NCI-H2107 treated with DMSO at 0.1 percent for 48 hours (cell line): ENCODE data around the gene DDX46.
"Not testable (repeated sequence)": the region's sequence is repeated elsewhere in the genome, so short reads cannot be mapped to it uniquely, and the experiment has no call there.

Experiments
- DNase-seq: peaks from one replicate; lab custom pipeline; 2025; ENCODE audit not compliant: unreplicated experiment; lab: John Stamatoyannopoulos, UW

DDX46 gene

GRCh38 chr5:134784946-134785620 is 26.5 kb downstream of the DDX46 start:
- no peak for DNase-seq

GRCh38 chr5:134787692-134788091 is 29.1 kb downstream of the DDX46 start:
- no peak for DNase-seq

GRCh38 chr5:134791580-134791979 is 33.0 kb downstream of the DDX46 start:
- DNase-seq, result no peak

DNA sequence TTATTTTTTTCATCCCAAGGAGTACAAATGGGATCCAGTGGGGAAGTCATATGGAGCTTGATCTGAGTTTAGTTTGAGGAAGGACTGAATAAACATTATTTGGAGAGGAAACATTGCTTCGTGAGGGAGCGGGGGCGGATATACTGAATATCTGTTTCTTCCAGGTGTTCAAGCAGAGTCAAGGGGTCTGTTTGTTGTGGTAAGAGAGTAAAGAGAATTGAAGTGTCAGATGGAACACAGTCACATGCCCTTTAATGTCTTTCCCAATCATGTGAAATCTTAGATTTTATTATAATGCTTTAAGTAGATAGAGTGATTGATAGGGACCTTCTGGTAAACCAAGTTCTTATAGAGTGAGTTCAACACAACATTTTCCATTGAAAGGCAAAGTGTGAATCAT is 33.7 kb downstream of the DDX46 start:
- DNase-seq, result no peak

GRCh38 chr5:134793111-134793510 is 34.5 kb downstream of the DDX46 start:
- no peak for DNase-seq

DNA sequence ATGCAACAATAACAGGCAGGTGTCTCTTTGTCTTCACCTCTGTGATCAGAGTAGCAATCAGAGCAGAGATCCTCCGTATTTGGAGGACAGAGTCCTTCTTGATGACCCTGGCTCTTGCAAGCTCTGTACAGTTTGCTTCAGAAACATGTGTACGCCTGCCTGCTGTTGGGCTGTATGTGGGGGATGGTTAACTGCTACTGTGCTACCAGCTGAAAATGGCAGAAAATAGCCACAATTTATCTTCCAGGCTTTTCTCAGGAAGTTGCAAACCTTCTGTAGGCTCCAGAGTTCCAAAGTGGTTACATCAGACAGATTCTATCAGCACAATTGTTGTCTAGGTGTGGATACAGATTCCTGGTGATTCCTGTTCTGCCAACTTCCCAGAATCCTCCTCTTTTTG is 35.5 kb downstream of the DDX46 start:
- DNase-seq, result peak; percentile 17

DNA sequence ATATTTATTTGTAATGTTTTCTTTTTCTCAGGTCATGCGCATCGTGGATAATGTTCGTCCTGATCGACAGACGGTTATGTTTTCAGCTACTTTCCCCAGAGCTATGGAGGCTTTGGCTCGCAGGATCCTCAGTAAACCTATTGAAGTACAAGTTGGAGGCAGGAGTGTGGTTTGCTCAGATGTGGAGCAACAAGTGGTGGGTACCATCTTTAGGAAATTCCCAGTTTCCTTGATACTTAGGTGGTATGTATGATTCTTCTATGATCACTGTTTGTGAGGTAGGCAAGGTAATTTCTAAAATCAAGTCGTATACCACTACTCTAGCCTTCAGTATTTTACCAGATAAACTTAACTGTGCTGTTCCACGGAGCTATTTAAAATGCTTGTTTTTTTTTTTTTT is 36.2 kb downstream of the DDX46 start:
- DNase-seq, result no peak

GRCh38 chr5:134798468-134798867 is 39.9 kb downstream of the DDX46 start:
- no peak for DNase-seq

- no peak for DNase-seq
Observed at GRCh38 chr5:134803821-134804220, 45.2 kb downstream of the DDX46 start.

GRCh38 chr5:134813407-134813806 is 54.8 kb downstream of the DDX46 start:
- no peak for DNase-seq

DNA sequence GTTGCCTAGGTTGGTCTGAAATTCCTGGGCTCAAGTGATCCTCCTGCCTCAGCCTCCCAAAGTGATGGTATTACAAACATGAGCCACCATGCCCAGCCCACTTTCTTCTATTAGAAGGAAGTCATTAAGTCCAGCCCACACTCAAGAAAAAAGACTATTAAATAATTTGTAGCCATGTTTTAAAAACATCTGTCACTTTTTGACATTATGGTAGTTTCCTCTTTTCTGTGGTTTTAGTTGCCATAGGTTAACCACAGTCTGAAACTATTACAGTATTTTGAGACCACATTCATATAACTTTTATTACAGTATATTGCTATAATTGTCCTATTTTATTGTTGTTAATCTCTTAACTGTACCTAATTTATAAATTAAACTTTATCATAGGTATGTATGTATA is 55.2 kb downstream of the DDX46 start:
- no peak for DNase-seq

DNA sequence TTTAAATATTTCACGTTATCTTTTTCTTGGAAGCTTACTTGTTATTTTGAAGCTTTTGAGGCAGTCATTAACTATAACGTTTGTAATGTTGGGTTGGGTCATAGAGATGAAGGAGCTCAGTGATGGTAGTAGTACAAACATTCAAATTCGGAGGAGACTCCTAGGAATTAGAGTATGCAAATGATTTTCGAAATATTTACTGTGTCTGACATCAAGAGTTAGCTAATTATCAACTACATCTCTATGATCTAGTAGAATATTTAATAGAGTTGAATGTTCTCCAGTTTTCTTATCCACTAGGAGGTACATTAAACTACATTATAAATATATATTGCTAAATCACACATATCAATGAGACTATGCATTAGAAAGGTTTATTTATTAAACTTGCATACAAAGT is 58.4 kb downstream of the DDX46 start:
- DNase-seq, result no peak

DNA sequence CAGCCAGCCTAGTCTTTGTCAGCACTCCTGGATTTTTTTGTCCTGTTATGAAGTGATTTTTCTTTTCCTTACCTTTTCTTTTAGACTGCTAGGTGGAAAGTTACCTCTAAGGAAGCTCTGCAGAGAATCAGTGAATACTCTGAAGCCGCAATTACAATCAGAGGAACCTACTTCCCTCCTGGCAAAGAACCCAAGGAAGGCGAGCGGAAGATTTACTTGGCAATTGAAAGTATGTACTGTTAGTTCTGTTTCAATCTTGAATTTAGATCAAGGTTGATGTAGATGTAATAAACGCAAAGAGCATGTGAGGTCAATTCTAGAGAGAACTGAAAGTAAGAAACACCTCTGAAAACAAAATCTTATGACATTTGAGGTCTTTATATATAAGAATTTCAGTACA is 60.2 kb downstream of the DDX46 start:
- DNase-seq, result no peak

GRCh38 chr5:134819407-134819963 is 60.9 kb downstream of the DDX46 start:
- no peak for DNase-seq

GRCh38 chr5:134821841-134822240 is 63.3 kb downstream of the DDX46 start:
- DNase-seq, result no peak

GRCh38 chr5:134824681-134825080 is 66.1 kb downstream of the DDX46 start:
- DNase-seq, result no peak

- no peak for DNase-seq
Observed at GRCh38 chr5:134825212-134825611, 66.6 kb downstream of the DDX46 start.

DNA sequence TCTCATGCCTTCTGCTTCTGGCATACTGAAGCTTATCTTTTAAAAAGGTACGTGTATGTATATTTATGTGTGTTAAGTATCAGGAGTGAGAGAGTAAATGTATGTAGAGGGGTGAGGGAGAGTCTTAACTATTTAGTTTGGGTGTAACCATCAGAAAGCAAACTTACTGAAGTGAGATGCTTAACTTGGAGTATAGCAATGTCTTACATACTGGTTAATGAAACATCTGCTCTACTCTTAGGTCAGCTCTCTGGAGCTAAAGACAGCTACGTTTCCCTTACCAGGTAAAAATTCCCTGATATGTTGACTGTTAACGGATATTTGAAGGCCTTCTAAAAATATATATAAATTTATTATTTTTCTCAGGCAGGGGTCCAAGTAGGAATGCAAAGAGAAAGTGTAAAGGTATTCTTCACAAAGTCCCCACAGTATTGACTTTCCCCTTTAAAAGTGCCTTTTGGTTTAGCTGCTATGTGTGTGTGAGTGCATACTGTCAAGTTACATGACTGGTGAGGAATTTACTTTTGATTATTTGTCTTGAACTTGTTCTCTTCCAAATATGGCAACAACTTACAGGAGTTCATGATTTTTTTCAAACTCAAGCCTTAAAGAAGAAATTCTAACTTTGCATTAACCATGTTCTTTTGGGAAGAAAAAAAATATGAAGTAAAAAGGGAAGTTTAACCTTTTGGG is 74.9 kb downstream of the DDX46 start:
- DNase-seq, result no peak

DNA sequence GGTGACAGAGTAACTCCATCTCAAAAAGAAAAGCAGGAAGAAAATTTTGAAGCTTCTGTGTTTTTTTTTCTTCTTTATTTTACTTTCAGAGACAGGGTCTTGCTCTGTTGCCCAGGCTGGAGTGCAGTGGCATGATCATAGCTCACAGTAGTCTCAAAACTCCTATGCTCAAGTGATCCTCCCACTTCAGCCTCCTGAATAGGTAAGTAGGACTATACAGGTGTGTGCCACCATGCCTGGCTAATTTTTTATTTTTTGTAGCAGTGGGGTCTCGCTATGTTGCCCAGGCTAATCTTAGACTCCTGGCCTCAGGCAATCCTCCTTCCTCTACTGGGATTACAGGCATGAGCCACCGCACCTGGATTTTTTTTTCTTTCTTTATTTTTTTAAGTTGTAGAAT is 77.0 kb downstream of the DDX46 start:
- no peak for DNase-seq

- no peak for DNase-seq
Observed at GRCh38 chr5:134837530-134838181, 79.1 kb downstream of the DDX46 start.

DNA sequence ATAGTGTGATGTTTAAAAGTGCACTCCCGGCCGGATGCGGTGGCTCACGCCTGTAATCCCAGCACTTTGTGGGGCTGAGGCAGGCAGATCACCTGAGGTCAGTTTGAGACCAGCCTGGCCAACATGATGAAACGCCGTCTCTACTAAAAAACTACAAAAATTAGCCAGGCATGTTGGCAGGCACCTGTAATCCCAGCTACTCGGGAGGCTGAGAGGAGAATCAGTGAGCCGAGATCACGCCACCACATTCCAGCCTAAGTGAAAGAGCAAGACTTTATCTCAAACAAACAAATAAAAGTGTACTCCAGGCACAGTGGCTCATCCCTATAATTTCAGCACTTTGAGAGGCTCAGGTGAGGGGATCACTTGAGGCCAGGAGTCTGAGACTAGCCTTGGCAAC is 79.8 kb downstream of the DDX46 start:
- not testable (repeated sequence) for DNase-seq

DNA sequence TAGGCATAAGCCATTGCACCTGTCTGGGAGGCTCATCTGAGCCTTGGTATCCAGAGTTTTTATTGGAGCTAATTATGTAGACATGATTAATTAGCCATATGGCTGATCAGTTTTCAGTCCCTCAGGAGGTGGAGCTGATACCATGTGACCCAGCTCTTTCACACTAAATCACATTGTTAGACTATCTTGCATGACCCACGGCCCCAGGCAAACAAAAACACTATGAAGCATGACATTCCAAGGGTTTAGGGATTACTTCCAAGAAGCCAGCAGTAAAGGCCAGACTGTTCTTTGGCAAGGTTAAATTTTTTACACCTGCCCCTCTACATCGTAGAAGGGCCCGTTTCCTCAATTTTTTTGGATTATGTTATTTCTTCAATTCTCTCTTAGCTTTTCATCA is 82.2 kb downstream of the DDX46 start:
- DNase-seq, result no peak
